Rectal smooth muscle tissue (tissue), 1 donor: ENCODE results near the gene WNT5A.

Experiments
- H3K27ac ChIP-seq: one replicate; pipeline ENCODE4 v1.7.0; 2013; ENCODE audit warnings: low read depth, low read length, inconsistent platforms
- H3K27me3 ChIP-seq: one replicate; pipeline ENCODE4 v1.7.0; 2013; ENCODE audit warnings: low read length; ENCODE audit not compliant: control insufficient read depth, insufficient read depth
- H3K36me3 ChIP-seq: one replicate; pipeline ENCODE4 v1.7.0; 2013; ENCODE audit warnings: low read length; ENCODE audit not compliant: control insufficient read depth, insufficient read depth
- H3K4me1 ChIP-seq: one replicate; pipeline ENCODE4 v1.7.0; 2013; ENCODE audit warnings: low read length; ENCODE audit not compliant: control insufficient read depth, insufficient read depth
- H3K4me3 ChIP-seq: one replicate; pipeline ENCODE4 v1.7.0; 2013; ENCODE audit warnings: low read length
- H3K9ac ChIP-seq: one replicate; pipeline ENCODE4 v1.7.0; 2013; ENCODE audit warnings: low read length

WNT5A gene

GRCh38 chr3:55486857-55487380 lies at the start of gene WNT5A:
WNT5A (minus strand) TSS chr3:55487306; CDS start chr3:55486985, 321 bp downstream.
- Histone ChIP-seq H3K27ac (peak within 1 kb of the TSS; percentile 43), H3K36me3 (no peaks in the 10 kb centered on the region), H3K9ac (no peak within 1 kb of the TSS), H3K27me3 (peaks cover 10% of the 10 kb centered on the region), H3K4me1 (peaks cover 3% of the 10 kb centered on the region), H3K4me3 (peak within 1 kb of the TSS; percentile 83)

GRCh38 chr3:55534876-55535275 lies 47.8 kb upstream of the WNT5A start:
- no peaks in the 10 kb centered on the region for H3K36me3 ChIP-seq
- H3K27ac ChIP-seq = no peak overlapping the region
- H3K9ac ChIP-seq = no peak overlapping the region
- H3K4me1 ChIP-seq = no peaks in the 10 kb centered on the region
- no peaks in the 10 kb centered on the region for H3K27me3 ChIP-seq
- no peak overlapping the region for H3K4me3 ChIP-seq

- no peaks in the 10 kb centered on the region for H3K4me1 ChIP-seq
- H3K27ac ChIP-seq = no peak overlapping the region
- H3K36me3 ChIP-seq = no peaks in the 10 kb centered on the region
- no peaks in the 10 kb centered on the region for H3K27me3 ChIP-seq
- H3K9ac ChIP-seq = no peak overlapping the region
- no peak overlapping the region for H3K4me3 ChIP-seq
These were observed 45.7 kb upstream of the WNT5A start for GRCh38 chr3:55532806-55533205.

GRCh38 chr3:55531321-55531720 lies 44.2 kb upstream of the WNT5A start:
- Histone ChIP-seq H3K9ac (no peak overlapping the region), H3K36me3 (no peaks in the 10 kb centered on the region), H3K4me1 (no peaks in the 10 kb centered on the region), H3K27ac (no peak overlapping the region), H3K27me3 (no peaks in the 10 kb centered on the region), H3K4me3 (no peak overlapping the region)

- Histone ChIP-seq H3K9ac (no peak overlapping the region), H3K36me3 (no peaks in the 10 kb centered on the region), H3K27ac (no peak overlapping the region), H3K27me3 (no peaks in the 10 kb centered on the region), H3K4me1 (peaks cover 6% of the 10 kb centered on the region), H3K4me3 (no peak overlapping the region)
These were observed 40.3 kb upstream of the WNT5A start for GRCh38 chr3:55527361-55527760.

GRCh38 chr3:55526332-55527030 lies 39.4 kb upstream of the WNT5A start:
- Histone ChIP-seq H3K27me3 (no peaks in the 10 kb centered on the region), H3K9ac (no peak overlapping the region), H3K36me3 (no peaks in the 10 kb centered on the region), H3K4me1 (peaks cover 6% of the 10 kb centered on the region), H3K27ac (no peak overlapping the region), H3K4me3 (no peak overlapping the region)

- H3K4me3 ChIP-seq = no peak overlapping the region
- H3K4me1 ChIP-seq = peaks cover 6% of the 10 kb centered on the region
- H3K27ac ChIP-seq = no peak overlapping the region
- no peaks in the 10 kb centered on the region for H3K36me3 ChIP-seq
- no peaks in the 10 kb centered on the region for H3K27me3 ChIP-seq
- H3K9ac ChIP-seq = no peak overlapping the region
These were observed 38.3 kb upstream of the WNT5A start for GRCh38 chr3:55525436-55525835.

GRCh38 chr3:55524565-55525244 lies 37.6 kb upstream of the WNT5A start:
- Histone ChIP-seq H3K27ac (no peak overlapping the region), H3K36me3 (no peaks in the 10 kb centered on the region), H3K4me1 (peaks cover 6% of the 10 kb centered on the region), H3K27me3 (no peaks in the 10 kb centered on the region), H3K4me3 (no peak overlapping the region), H3K9ac (no peak overlapping the region)

GRCh38 chr3:55523471-55523870 lies 36.4 kb upstream of the WNT5A start:
- no peaks in the 10 kb centered on the region for H3K36me3 ChIP-seq
- no peak overlapping the region for H3K4me3 ChIP-seq
- H3K4me1 ChIP-seq = peaks cover 6% of the 10 kb centered on the region
- no peak overlapping the region for H3K27ac ChIP-seq
- H3K9ac ChIP-seq = no peak overlapping the region
- no peaks in the 10 kb centered on the region for H3K27me3 ChIP-seq

- no peaks in the 10 kb centered on the region for H3K27me3 ChIP-seq
- H3K9ac ChIP-seq = no peak overlapping the region
- H3K36me3 ChIP-seq = no peaks in the 10 kb centered on the region
- H3K27ac ChIP-seq = no peak overlapping the region
- H3K4me1 ChIP-seq = peaks cover 6% of the 10 kb centered on the region
- H3K4me3 ChIP-seq = no peak overlapping the region
These were observed 34.8 kb upstream of the WNT5A start for GRCh38 chr3:55521738-55522421.

- Histone ChIP-seq H3K36me3 (no peaks in the 10 kb centered on the region), H3K4me3 (no peak overlapping the region), H3K27ac (no peak overlapping the region), H3K9ac (no peak overlapping the region), H3K27me3 (no peaks in the 10 kb centered on the region), H3K4me1 (peaks cover 6% of the 10 kb centered on the region)
These were observed 34.1 kb upstream of the WNT5A start for GRCh38 chr3:55521064-55521737.

- Histone ChIP-seq H3K27me3 (no peaks in the 10 kb centered on the region), H3K4me1 (peaks cover 2% of the 10 kb centered on the region), H3K36me3 (no peaks in the 10 kb centered on the region), H3K4me3 (no peak overlapping the region), H3K9ac (no peak overlapping the region), H3K27ac (no peak overlapping the region)
These were observed 31.9 kb upstream of the WNT5A start for GRCh38 chr3:55519019-55519418.
